ENCODE results near the gene TMEM256. TPM values are rescaled to one million over a fixed set of nuclear protein-coding genes. Genes with fewer than 3 reads are reported as not detected.
A peak's percentile ranks its signal among the peaks of the same experiment; 100 is the strongest.

TMEM256 gene
- total RNA-seq, result 10 to 100 TPM; 43.4 to 64.8 TPM

DNA sequence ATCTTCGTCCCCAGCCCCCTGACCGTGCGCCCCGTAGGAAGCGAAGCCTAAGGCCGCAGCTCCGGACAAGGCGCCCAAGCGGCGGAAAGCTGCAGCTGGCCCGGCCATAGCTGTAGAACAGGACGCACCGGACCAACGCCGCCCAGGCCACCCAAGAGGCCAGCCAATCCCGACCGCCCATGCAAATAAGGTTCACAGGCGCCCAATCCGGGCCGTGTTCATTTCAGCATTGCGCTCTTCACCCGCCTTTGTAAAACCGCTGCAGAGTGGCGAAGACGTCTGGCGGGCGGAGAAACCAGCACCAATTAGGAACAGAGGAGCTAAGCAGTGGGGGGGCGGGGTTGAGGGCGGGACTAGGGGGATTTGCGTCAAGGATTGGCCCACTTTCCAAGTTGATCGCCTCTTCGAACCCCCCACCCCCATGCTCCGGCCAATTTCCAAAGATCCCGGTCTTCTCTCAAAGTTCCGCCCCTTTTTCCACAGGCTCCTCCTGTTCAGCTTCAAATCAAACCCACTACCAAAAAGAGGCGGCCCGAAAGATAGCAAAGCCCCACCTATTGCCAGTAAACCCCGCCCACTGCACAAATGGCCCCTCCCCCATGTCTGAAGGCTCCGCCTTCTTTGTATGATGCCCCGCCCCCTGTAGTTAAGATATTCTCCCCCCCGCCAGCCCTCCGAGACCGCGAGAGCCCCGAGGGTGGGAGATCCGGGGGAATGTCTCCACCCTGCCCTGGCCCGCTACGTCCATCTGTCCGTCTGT, at the start of gene TMEM256:
Gene TMEM256, minus strand, starts transcription at position 121 of the 760 bp plus-strand sequence. Its CDS starts 13 bp downstream, at position 108.
- TF ChIP-seq, protein P1, sequence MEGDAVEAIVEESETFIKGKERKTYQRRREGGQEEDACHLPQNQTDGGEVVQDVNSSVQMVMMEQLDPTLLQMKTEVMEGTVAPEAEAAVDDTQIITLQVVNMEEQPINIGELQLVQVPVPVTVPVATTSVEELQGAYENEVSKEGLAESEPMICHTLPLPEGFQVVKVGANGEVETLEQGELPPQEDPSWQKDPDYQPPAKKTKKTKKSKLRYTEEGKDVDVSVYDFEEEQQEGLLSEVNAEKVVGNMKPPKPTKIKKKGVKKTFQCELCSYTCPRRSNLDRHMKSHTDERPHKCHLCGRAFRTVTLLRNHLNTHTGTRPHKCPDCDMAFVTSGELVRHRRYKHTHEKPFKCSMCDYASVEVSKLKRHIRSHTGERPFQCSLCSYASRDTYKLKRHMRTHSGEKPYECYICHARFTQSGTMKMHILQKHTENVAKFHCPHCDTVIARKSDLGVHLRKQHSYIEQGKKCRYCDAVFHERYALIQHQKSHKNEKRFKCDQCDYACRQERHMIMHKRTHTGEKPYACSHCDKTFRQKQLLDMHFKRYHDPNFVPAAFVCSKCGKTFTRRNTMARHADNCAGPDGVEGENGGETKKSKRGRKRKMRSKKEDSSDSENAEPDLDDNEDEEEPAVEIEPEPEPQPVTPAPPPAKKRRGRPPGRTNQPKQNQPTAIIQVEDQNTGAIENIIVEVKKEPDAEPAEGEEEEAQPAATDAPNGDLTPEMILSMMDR (IDR thresholded peaks at IDR 0.05), result no peak
- H3K4me3 ChIP-seq, result peak within 1 kb of the TSS; percentile 74 to 76
- H3K9me3 ChIP-seq, result no peaks in the 10 kb centered on the region
- no peaks in the 10 kb centered on the region for H3K36me3 ChIP-seq
- H3K4me1 ChIP-seq, result peaks cover 0 to 27% of the 10 kb centered on the region in 2 donors
- no peaks in the 10 kb centered on the region for H3K27me3 ChIP-seq
- peak; percentile 100 for DNase-seq (ENCODE audit: low spot score)
- H3K27ac ChIP-seq, result peak within 1 kb of the TSS; percentile 91 to 94

DNA sequence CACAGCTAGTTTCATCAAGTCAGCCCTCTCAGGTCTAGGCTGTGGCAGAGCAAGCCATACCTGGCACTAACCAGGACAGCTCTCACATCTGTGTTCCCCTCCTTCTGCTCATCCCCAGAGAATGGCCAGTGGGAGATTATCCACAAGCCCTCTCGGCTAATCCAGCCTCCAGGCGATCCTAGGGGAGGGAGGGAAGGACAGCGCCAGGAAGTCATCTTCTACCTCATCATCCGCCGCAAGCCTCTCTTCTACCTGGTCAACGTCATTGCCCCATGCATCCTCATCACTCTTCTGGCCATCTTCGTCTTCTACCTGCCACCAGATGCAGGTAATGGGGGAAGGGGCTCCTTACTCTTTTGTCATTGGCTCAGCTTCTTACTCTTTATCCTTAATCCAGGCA, 44.6 kb upstream of the TMEM256 start:
- Histone ChIP-seq H3K36me3 (no peaks in the 10 kb centered on the region), H3K4me3 (no peak overlapping the region), H3K9me3 (no peaks in the 10 kb centered on the region), H3K27me3 (no peaks in the 10 kb centered on the region), H3K4me1 (peaks cover 0 to 23% of the 10 kb centered on the region in 2 donors), H3K27ac (no peak overlapping the region)
- TF ChIP-seq, protein P1 (IDR thresholded peaks at IDR 0.05), result no peak
- DNase-seq (ENCODE audit: low spot score), result no peak

DNA sequence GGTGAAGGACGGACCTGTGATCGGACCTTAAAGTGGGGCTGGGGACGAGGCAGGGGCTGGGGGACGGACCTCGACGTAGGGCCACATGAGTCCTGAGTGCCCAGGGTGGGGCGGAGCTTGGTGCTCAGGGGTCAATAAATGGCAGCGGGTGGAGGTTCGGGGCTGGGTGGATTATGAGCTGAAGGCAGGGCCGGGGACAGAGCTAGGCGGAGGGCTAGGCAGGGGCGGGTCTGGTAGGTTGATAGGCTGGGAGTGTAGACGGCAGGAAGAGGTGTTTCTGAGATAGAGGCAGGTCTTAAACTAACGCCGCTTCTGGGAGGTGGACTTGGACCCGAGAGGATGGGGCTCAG, 41.7 kb upstream of the TMEM256 start:
- DNase-seq (ENCODE audit: low spot score), result no peak
- H3K4me3 ChIP-seq, result peak overlapping the region; percentile 44 to 59
- peak overlapping the region; percentile 85 to 88 for H3K27ac ChIP-seq
- peaks cover 0 to 27% of the 10 kb centered on the region in 2 donors for H3K4me1 ChIP-seq
- no peaks in the 10 kb centered on the region for H3K9me3 ChIP-seq
- TF ChIP-seq, protein P1 (IDR thresholded peaks at IDR 0.05), result no peak
- no peaks in the 10 kb centered on the region for H3K27me3 ChIP-seq
- H3K36me3 ChIP-seq, result no peaks in the 10 kb centered on the region

DNA sequence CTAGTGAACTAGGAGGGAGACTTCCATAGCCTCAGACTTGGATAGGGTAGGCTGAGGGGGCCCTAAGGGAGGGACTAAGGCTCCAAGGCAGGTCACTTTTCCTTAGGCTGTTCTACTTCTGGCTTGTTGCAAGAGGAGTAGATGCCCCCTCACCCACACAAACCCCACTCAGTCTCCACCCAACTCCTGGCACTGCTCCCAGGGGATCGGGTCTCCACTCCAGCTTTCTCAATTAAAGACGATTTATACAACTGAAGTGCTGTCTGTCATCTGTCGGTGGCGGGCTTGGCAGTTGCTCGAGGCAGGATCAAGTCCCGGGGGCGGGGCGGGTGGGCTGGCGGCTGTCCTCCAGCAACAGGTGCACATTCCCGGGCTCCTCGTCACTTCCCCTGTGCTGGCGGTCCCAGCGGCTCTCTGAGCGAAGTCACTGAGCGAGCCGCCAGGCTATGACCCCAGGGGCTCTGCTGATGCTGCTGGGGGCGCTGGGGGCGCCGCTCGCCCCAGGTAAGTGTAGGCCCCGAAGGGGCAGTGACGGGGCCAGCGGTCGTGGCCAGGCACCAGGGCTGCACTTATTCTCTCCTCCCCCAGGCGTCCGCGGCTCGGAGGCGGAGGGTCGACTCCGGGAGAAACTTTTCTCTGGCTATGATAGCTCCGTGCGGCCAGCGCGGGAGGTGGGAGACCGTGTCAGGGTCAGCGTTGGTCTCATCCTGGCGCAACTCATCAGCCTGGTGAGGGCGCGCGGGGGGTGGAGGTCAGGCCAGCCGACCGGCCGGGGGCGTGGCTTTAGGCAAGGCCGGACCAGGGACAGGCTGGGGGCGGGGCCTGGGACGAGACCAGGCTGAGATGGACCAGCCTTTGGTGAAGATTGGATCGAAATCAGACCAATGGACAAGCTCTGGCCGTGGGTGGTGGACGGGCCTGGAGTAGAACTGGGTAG, 41.1 kb upstream of the TMEM256 start, which contains the start of gene CHRNB1:
Gene CHRNB1, plus strand, starts transcription at position 380 of the 937 bp plus-strand sequence. Its CDS starts 67 bp downstream, at position 447.
- Histone ChIP-seq H3K36me3 (no peaks in the 10 kb centered on the region), H3K4me3 (peak within 1 kb of the TSS; percentile 44 to 59), H3K4me1 (peaks cover 0 to 34% of the 10 kb centered on the region in 2 donors), H3K27ac (peak within 1 kb of the TSS; percentile 85 to 88), H3K27me3 (peaks cover 0 to 2% of the 10 kb centered on the region in 2 donors), H3K9me3 (no peaks in the 10 kb centered on the region)
- TF ChIP-seq, protein P1 (IDR thresholded peaks at IDR 0.05), result peak in 1 of 2 donors; percentile 34
- peak; percentile 76 for DNase-seq (ENCODE audit: low spot score)

DNA sequence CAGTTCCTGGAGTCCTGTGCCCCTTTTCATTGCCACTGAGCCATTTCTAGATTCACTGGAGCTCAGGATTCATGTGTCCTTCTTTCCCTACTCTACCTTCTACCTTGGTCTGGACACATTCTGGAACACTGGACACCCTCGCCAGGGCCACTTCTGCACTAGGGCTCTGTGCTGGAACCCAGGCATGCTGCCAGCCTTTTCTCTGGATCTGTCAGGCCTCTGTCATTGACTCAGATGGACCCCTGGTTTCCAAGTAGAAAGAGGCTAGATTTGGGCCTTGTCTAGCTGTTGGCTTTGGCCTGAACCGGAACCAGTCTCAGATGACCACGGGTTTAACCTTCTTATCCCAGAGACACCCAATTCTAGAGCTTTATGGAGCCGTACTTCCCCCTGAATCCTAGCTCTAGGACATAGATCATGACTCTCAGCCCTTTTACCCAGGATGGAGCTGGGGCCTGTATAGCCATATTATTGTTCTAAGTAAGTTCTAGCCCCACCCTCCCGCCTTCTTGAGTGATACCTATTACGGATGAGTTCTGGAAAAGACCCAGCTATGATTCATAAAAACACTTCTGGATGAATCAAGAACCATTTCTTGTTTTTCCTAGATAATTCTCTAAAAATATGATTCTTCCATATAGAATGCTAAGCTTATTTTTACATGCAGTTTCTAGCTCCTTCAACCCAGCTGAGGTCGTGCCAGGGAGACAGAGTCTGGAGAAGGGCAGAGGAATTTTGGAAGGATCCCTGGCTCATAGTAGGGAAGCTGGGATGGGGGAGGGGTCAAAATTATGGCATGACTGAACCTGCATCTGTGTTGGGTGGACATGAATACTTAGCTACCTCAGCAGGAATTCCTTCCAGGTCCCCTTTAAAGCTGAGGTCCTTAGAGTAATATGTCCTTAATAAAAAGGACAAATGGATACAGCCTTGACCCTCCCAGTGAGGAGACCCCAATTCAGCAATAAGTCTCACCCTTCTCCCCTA, 39.9 kb upstream of the TMEM256 start:
- Histone ChIP-seq H3K36me3 (no peaks in the 10 kb centered on the region), H3K9me3 (no peaks in the 10 kb centered on the region), H3K4me3 (no peak overlapping the region), H3K4me1 (peaks cover 0 to 45% of the 10 kb centered on the region in 2 donors), H3K27ac (peak overlapping the region; percentile 85 to 88), H3K27me3 (peaks cover 0 to 9% of the 10 kb centered on the region in 2 donors)
- TF ChIP-seq, protein P1 (IDR thresholded peaks at IDR 0.05), result no peak
- no peak for DNase-seq (ENCODE audit: low spot score)

Measured in right atrium auricular region (tissue), 2 donors.